Measurements from ENCODE around the gene CENPU.

DNA sequence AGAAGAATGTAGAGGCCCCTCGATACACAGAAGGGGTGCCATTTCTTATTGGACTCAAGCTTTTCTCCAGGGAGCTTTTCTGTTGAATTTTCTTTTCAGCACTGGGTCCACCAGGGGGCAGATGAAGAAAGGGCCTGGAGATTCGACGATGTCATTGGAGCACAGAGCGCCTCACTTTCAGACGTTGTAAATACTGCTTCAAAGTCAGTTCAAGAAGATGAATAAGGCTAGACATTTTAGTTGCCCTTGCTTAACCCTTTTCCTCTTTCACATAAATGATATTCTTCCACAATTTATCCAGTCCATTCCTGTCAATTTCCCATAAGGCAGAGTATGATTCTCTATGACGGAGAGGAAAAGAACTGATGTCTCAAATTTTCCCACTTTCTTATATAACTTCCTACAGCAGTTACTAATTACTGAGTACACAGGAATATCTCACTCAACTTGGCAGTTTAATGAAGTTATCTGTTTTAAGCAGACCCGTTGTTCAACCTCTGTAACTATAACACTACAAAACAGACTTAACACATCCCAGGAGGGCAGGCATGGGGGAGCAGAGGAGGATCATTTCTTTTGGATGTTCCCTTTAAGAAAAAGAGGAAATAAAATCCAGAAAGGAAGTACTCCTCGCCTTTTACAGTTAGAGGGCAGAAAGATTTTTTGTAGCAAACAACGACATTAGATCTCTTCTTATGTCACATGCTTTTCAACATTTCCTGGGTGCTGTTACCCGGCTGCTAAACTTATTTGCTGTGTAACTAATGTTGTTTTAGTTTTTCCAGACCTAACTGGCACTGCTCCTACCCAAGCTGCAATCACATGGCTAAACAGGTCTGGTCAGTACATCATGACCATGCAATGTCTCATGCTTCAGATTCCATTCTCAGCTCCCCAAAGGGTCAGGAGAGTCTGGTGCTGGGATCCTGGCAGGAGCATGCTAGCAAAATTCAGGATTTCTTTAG lies 12.2 kb upstream of the CENPU start:
- TF ChIP-seq, protein P1, sequence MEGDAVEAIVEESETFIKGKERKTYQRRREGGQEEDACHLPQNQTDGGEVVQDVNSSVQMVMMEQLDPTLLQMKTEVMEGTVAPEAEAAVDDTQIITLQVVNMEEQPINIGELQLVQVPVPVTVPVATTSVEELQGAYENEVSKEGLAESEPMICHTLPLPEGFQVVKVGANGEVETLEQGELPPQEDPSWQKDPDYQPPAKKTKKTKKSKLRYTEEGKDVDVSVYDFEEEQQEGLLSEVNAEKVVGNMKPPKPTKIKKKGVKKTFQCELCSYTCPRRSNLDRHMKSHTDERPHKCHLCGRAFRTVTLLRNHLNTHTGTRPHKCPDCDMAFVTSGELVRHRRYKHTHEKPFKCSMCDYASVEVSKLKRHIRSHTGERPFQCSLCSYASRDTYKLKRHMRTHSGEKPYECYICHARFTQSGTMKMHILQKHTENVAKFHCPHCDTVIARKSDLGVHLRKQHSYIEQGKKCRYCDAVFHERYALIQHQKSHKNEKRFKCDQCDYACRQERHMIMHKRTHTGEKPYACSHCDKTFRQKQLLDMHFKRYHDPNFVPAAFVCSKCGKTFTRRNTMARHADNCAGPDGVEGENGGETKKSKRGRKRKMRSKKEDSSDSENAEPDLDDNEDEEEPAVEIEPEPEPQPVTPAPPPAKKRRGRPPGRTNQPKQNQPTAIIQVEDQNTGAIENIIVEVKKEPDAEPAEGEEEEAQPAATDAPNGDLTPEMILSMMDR (IDR thresholded peaks at IDR 0.05; ENCODE audit: insufficient read depth, low read length) = peak; percentile 65
- TF ChIP-seq, protein P2, sequence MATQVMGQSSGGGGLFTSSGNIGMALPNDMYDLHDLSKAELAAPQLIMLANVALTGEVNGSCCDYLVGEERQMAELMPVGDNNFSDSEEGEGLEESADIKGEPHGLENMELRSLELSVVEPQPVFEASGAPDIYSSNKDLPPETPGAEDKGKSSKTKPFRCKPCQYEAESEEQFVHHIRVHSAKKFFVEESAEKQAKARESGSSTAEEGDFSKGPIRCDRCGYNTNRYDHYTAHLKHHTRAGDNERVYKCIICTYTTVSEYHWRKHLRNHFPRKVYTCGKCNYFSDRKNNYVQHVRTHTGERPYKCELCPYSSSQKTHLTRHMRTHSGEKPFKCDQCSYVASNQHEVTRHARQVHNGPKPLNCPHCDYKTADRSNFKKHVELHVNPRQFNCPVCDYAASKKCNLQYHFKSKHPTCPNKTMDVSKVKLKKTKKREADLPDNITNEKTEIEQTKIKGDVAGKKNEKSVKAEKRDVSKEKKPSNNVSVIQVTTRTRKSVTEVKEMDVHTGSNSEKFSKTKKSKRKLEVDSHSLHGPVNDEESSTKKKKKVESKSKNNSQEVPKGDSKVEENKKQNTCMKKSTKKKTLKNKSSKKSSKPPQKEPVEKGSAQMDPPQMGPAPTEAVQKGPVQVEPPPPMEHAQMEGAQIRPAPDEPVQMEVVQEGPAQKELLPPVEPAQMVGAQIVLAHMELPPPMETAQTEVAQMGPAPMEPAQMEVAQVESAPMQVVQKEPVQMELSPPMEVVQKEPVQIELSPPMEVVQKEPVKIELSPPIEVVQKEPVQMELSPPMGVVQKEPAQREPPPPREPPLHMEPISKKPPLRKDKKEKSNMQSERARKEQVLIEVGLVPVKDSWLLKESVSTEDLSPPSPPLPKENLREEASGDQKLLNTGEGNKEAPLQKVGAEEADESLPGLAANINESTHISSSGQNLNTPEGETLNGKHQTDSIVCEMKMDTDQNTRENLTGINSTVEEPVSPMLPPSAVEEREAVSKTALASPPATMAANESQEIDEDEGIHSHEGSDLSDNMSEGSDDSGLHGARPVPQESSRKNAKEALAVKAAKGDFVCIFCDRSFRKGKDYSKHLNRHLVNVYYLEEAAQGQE (IDR thresholded peaks at IDR 0.05; ENCODE audit: insufficient replicate concordance, low read depth) = no peak
- TF ChIP-seq POLR2AphosphoS5 (IDR thresholded peaks at IDR 0.05; ENCODE audit: low read depth) = peak; percentile 41; the same call in 1 of the 2 replicates
